B cell (primary cell): ENCODE data around the gene RASSF8. TPM values are rescaled to one million over a fixed set of nuclear protein-coding genes. Genes with fewer than 3 reads are reported as not detected.

Source experiments
- ATAC-seq: fragments of 200-7000 bp; cut with Tn5 transposase; one replicate; pipeline ENCODE4 v1.10.0; 2021; ENCODE audit warnings: low read depth, mild to moderate bottlenecking, moderate number of reproducible peaks, moderate library complexity
- CTCF ChIA-PET: fragments of 350-600 bp; sonication (Branson Sonifier 250); formaldehyde crosslinking; loops from one replicate; lab custom pipeline; 2021; ENCODE audit warnings: antibody characterized with exemption, inconsistent platforms; lab: Charles Lee
- POLR2A ChIA-PET: fragments of 350-600 bp; sonication (Branson Sonifier 250); formaldehyde crosslinking; loops from one replicate; lab custom pipeline; 2021; ENCODE audit warnings: antibody characterized with exemption; lab: Charles Lee
- DNase-seq: peaks from one replicate; pipeline ENCODE4 v3.0.0; 2013
- H2AFZ ChIP-seq: 2 replicates; pipeline ENCODE4 v1.6.1; 2012; ENCODE audit warnings: mild to moderate bottlenecking, low read depth, low read length; ENCODE audit not compliant: insufficient read depth, poor library complexity, severe bottlenecking
- H3K27ac ChIP-seq, 2 donors: 1 replicate in 1 of 2; 2 replicates in 1 of 2; pipeline ENCODE4 v1.5.1; 2012 to 2013; ENCODE audit warnings: low read length in 2 of 2, mild to moderate bottlenecking in 2 of 2, moderate library complexity in 1 of 2
- H3K27me3 ChIP-seq, 4 experiments: fragments of 200-600 bp in 1 of 4; sonication (generic) in 1 of 4; replicated peaks in 1 of 4; 1 replicate in 2 of 4; 2 replicates in 2 of 4; pipeline versions ENCODE4 v1.6.1 to v1.7.0; 2013 to 2016; ENCODE audit warnings: low read length in 3 of 4, mild to moderate bottlenecking in 2 of 4, mixed read lengths in 1 of 4, moderate library complexity in 1 of 4; ENCODE audit not compliant: insufficient read depth in 4 of 4, control insufficient read depth in 3 of 4; ENCODE audit errors: control extremely low read depth in 1 of 4
- H3K36me3 ChIP-seq, 2 experiments: replicated peaks in 1 of 2; 1 replicate in 1 of 2; 2 replicates in 1 of 2; pipeline versions ENCODE4 v1.6.1 to v1.7.1; 2013; ENCODE audit warnings: low read length in 1 of 2; ENCODE audit not compliant: insufficient read depth in 2 of 2, control insufficient read depth in 1 of 2; ENCODE audit errors: control extremely low read depth in 1 of 2, extremely low read depth in 1 of 2
- H3K4me1 ChIP-seq, 2 donors: fragments of 200-600 bp in 1 of 2; sonication (generic) in 1 of 2; 1 replicate in 1 of 2; 2 replicates in 1 of 2; pipeline versions ENCODE4 v1.5.1 to v1.6.1; 2013 to 2017; ENCODE audit warnings: low read length in 2 of 2; ENCODE audit not compliant: control insufficient read depth in 2 of 2, insufficient read depth in 2 of 2
- H3K4me2 ChIP-seq: replicated peaks from 2 replicates; pipeline ENCODE3; 2012; ENCODE audit warnings: mild to moderate bottlenecking, low read depth, low read length; ENCODE audit not compliant: poor library complexity, severe bottlenecking
- H3K4me3 ChIP-seq, 5 experiments: fragments of 200-600 bp in 1 of 5; sonication (generic) in 1 of 5; 1 replicate in 3 of 5; 2 replicates in 2 of 5; pipeline versions ENCODE4 v1.5.1 to v1.7.0; 2011 to 2016; ENCODE audit warnings: low read length in 4 of 5, mild to moderate bottlenecking in 4 of 5, low read depth in 2 of 5, control low read depth in 1 of 5, moderate library complexity in 1 of 5; ENCODE audit not compliant: insufficient read depth in 1 of 5; ENCODE audit errors: control extremely low read depth in 1 of 5, extremely low read depth in 1 of 5
- H3K79me2 ChIP-seq: fragments of 200-600 bp; sonication (generic); one replicate; pipeline ENCODE4 v1.6.0; 2016; ENCODE audit warnings: low read length; ENCODE audit not compliant: control insufficient read depth, insufficient read depth
- H3K9ac ChIP-seq: fragments of 200-600 bp; sonication (generic); 2 replicates; pipeline ENCODE4 v1.6.1; 2017; ENCODE audit warnings: mild to moderate bottlenecking, low read length, moderate library complexity
- H3K9me3 ChIP-seq, 3 donors: one replicate each; pipeline versions ENCODE4 v1.6.1 to v1.7.1; 2013; ENCODE audit warnings: low read length in 2 of 3; ENCODE audit not compliant: control insufficient read depth in 2 of 3, insufficient read depth in 1 of 3; ENCODE audit errors: control extremely low read depth in 1 of 3
- H4K20me1 ChIP-seq: 2 replicates; pipeline ENCODE4 v1.6.0; 2012; ENCODE audit warnings: mild to moderate bottlenecking, low read length; ENCODE audit not compliant: insufficient read depth, control insufficient read depth, poor library complexity, severe bottlenecking
- H3K27ac Mint-ChIP-seq: one replicate; pipeline ENCODE4 v1.8.0; 2021; ENCODE audit warnings: mixed read lengths
- H3K27me3 Mint-ChIP-seq: one replicate; pipeline ENCODE4 v1.8.0; 2021; ENCODE audit warnings: mixed read lengths
- H3K4me1 Mint-ChIP-seq: one replicate; pipeline ENCODE4 v1.8.0; 2021; ENCODE audit warnings: mixed read lengths
- H3K4me3 Mint-ChIP-seq: one replicate; pipeline ENCODE4 v1.8.0; 2021; ENCODE audit warnings: mixed read lengths
- H3K9me3 Mint-ChIP-seq: one replicate; pipeline ENCODE4 v1.8.0; 2022; ENCODE audit warnings: mixed read lengths; ENCODE audit not compliant: insufficient read depth
- CTCF ChIP-seq: fragments of 200-600 bp; IDR thresholded peaks from one replicate; pipeline ENCODE4 v1.8.0; 2022; ENCODE audit warnings: antibody characterized with exemption, mild to moderate bottlenecking
- EZH2 ChIP-seq: IDR thresholded peaks from 2 replicates; pipeline ENCODE4 v1.6.1; 2012; ENCODE audit warnings: borderline replicate concordance, low read depth, mild to moderate bottlenecking, moderate library complexity, low read length; ENCODE audit not compliant: insufficient read depth, poor library complexity, severe bottlenecking
- WGBS: methylation state at CpG from one replicate; pipeline ENCODE4 v1.1.5; 2013; ENCODE audit warnings: missing lambda C conversion rate; ENCODE audit not compliant: insufficient coverage; 5-methylcytosine and 5-hydroxymethylcytosine counted together
- intact Hi-C: fragments of 100-400 bp; cut with micrococcal nuclease; formaldehyde crosslinking; loops from one replicate; pipeline ENCODE4 v1.10.0; 2022
- polyA plus RNA-seq: library from polyadenylated mRNA; depleted of rRNA; stranded (reverse); fragments of >200 nt; gene quantifications from 2 replicates; pipeline ENCODE4 v1.2.3, GENCODE V29; 2012
- total RNA-seq, 2 donors: library from RNA; stranded (reverse); fragments of 120-200 nt in 1 of 2; gene quantifications; 1 replicate in 1 of 2; 2 replicates in 1 of 2; pipeline versions ENCODE4 v1.2.3 to v1.2.4, GENCODE V29; 2013 to 2022

The RASSF8 gene
- total and polyA plus RNA-seq, 2 donors (not counting 1 experiment from before 2014, with no cell fraction given) = 0.01 to 0.49 TPM

GRCh38 chr12:26010293-26010821, 51.9 kb downstream of the RASSF8 start:
- H2AFZ ChIP-seq = no peak overlapping the region
- H3K9me3 ChIP-seq = no peaks in the 10 kb centered on the region
- no peak overlapping the region for H3K4me2 ChIP-seq
- H3K4me3 Mint-ChIP-seq = no peak overlapping the region
- H3K9ac ChIP-seq = no peak overlapping the region
- H4K20me1 ChIP-seq = no peaks in the 10 kb centered on the region
- no peak for DNase-seq
- H3K79me2 ChIP-seq = no peaks in the 10 kb centered on the region
- H3K4me1 ChIP-seq = no peaks in the 10 kb centered on the region
- no peaks in the 10 kb centered on the region for H3K4me1 Mint-ChIP-seq
- H3K27ac Mint-ChIP-seq = no peak overlapping the region
- H3K9me3 Mint-ChIP-seq = no peaks in the 10 kb centered on the region
- H3K36me3 ChIP-seq = no peaks in the 10 kb centered on the region
- H3K4me3 ChIP-seq = no peak overlapping the region
- WGBS = 90% methylated on average over 2 of the region's 6 CpGs
- H3K27me3 Mint-ChIP-seq = peaks cover 13% of the 10 kb centered on the region
- H3K27me3 ChIP-seq = no peaks in the 10 kb centered on the region
- intact Hi-C loops = no loop called here
- ChIA-PET POLR2A (no interaction called here), CTCF (interaction anchor here (1.7 kb wide), 1 partner anchor 574 kb away, joined by 4 read pairs; no protein-coding TSS in a partner anchor)
- no peak overlapping the region for H3K27ac ChIP-seq
- no peak for ATAC-seq
- no peak for TF ChIP-seq CTCF

GRCh38 chr12:26011099-26011498, 52.6 kb downstream of the RASSF8 start:
- WGBS = no CpG with 5 or more reads among the region's 2 CpGs
- no peaks in the 10 kb centered on the region for H3K4me1 ChIP-seq
- CTCF ChIA-PET = interaction anchor here (1.4 kb wide), 1 partner anchor 18 kb away, joined by 3 read pairs; no protein-coding TSS in a partner anchor
- no peaks in the 10 kb centered on the region for H3K36me3 ChIP-seq
- no peak overlapping the region for H3K4me2 ChIP-seq
- no peaks in the 10 kb centered on the region for H3K4me1 Mint-ChIP-seq
- H3K9me3 Mint-ChIP-seq = no peaks in the 10 kb centered on the region
- no peak overlapping the region for H3K4me3 ChIP-seq
- no peaks in the 10 kb centered on the region for H4K20me1 ChIP-seq
- H3K27ac ChIP-seq = no peak overlapping the region
- no peaks in the 10 kb centered on the region for H3K9me3 ChIP-seq
- DNase-seq (no peak), ATAC-seq (no peak)
- no peaks in the 10 kb centered on the region for H3K27me3 ChIP-seq
- no peak overlapping the region for H3K9ac ChIP-seq
- POLR2A ChIA-PET = no interaction called here
- H3K79me2 ChIP-seq = no peaks in the 10 kb centered on the region
- H2AFZ ChIP-seq = no peak overlapping the region
- H3K4me3 Mint-ChIP-seq = no peak overlapping the region
- H3K27ac Mint-ChIP-seq = no peak overlapping the region
- TF ChIP-seq EZH2 (no peak), CTCF (no peak)
- intact Hi-C loops = no loop called here
- peaks cover 8% of the 10 kb centered on the region for H3K27me3 Mint-ChIP-seq
